NOMO-1 (cell line): ENCODE data around the gene NCKIPSD.

ENCODE experiments used
- DNase-seq, 2 experiments: peaks; one replicate each; lab custom pipeline; 2025; ENCODE audit not compliant: unreplicated experiment in 2 of 2; lab: John Stamatoyannopoulos, UW

NCKIPSD gene

DNA sequence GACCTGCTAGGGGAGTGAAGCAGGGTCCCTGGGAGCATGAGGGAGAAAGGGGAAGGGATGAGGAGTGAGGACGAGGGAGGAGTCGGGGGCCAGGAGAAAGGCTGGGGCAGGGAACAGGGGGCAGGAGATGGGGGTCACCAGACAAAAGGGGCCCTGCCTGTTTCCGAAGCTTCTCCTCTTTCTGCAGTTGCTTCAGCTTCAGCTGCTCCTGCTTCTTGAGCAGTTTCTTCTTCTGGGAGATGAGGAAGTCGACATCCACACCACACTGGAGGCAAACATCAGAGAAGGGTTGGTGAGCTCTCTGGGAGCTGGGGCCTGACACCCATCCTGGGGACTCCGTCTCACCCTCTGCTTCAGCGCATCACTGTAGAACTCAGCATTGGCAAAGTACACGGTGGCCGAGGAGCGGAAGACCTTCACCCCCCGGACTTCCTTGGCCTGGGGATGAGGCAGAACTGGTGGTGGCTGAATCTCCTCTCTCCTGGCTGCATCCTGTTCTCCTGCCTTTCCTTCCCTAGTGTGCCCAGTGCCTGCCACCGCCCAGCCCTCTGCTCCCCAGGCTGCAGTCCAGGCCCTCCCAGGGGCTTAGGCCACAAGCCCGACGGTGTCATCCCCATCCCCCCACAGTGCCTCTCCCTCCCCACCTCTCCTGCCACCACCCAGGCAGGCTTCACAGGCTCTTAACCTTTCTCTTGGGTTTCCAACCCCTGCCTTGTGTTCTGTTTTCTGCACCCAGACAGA is 57.3 kb downstream of the NCKIPSD start:
- DNase-seq: no peak

DNA sequence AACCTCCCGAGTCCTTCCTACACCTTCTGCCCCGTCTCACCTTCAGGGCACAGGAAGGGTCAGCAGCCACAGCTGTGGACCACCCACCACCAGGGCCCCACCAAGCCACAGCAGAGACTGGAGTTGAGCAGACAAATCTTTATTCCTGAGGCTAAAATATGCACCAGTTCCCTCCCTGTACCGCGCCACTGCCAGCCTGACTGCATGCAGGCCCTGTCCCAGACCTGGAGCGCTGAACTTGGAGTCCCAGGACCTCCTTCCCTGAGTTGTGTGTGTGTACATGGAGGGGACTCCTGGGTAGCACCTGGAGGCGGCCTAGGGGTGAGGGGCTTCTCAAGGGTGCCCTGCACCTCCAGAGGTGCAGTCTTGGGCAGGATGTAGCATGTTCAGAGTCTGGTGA is 60.1 kb downstream of the NCKIPSD start:
- DNase-seq: no peak

DNA sequence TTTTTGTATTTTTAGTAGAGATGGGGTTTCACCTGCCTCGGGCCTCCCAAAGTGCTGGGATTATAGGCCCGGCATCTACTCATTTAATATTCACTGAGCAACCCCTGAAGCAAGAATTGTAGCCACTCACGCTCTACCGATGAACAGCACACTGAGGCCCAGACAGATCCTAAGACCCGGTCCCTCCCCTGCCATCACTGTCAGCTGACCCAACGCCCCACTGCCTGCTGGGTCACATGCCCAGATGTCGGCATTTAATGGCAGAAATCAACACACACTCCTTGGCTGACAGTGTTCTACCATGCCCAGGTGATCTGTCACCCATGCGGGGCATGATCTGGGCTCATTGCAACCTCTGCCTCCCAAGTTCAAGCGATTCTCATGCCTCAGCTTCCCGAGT is 60.9 kb downstream of the NCKIPSD start:
- no peak for DNase-seq

DNA sequence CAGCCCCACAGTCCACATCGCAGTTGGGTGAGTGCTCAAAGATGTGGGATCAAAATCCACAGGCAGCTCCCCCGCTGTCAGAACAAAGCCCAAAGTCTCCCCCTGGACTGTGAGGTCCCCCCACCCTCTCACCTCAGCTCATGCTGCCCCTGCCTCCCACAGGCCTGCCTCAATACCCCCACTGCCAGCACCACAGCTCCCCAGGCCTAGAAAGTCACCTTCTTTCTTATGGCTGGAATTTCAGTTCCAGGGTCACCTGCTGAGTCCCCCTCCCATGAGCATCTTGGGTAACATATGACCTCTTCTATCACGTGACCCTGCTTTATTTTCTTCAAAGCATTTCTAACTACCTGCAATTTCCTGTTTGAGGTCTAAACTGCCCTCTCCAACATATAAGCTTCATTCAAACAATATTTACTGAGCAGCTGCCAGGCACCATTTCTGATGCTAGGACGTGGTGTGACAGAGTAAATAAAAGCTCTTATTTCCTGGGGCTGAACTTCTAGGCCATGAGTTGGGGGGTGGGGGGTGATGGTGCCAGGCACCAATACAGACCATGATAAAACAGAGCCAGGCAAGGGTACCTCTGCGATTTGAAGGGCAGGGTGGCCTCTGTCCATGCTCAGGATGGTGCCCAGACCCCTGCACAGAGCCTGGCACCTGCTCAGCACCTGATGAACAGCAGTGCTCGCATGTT is 61.7 kb downstream of the NCKIPSD start:
- no peak for DNase-seq
